ENCODE measurements around the gene BATF. TPM values are rescaled to one million over a fixed set of nuclear protein-coding genes. Genes with fewer than 3 reads are reported as not detected.

Gene BATF
- total and polyA plus RNA-seq, 2 donors from 2014 or later = 1.6 to 3.7 TPM

DNA sequence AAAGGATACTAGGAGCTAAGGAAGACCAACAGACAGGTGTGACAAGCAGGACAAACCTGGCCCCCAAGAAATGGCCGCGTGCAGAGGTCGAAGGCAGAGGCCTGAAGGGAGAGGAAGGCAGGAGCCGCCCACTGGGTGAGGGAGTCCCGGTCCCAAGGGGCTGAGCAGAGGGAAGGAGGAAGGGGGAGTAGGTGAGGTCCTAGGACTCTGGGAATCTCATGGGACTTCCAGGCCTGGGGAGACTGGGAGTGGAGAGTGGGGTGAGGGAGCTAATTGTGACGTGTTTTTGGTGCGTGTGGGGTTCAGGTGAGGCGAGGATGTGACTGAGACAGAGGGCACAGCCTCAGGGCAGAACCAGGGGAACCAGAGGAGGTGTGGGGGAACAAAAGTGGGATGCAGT, 44.5 kb downstream of the BATF start:
- Histone ChIP-seq H3K4me3 (ENCODE audit: low read length in 3 of 3) (no peak overlapping the region), H3K36me3 (ENCODE audit: control insufficient read depth in 2 of 3, insufficient read depth in 3 of 3, low read length in 3 of 3) (no peaks in the 10 kb centered on the region), H3K9ac (ENCODE audit: low read length in 3 of 3) (no peak overlapping the region), H3K27me3 (ENCODE audit: control insufficient read depth, insufficient read depth, low read length) (no peaks in the 10 kb centered on the region), H3K9me3 (ENCODE audit: control insufficient read depth in 2 of 3, insufficient read depth in 1 of 3, low read length in 3 of 3) (no peaks in the 10 kb centered on the region), H3K4me1 (ENCODE audit: control insufficient read depth in 2 of 3, insufficient read depth in 2 of 3, low read depth in 1 of 3, low read length in 3 of 3) (peaks cover 0 to 2% (median 0%) of the 10 kb centered on the region in 3 donors), H3K27ac (ENCODE audit: low read depth in 2 of 2, low read length in 2 of 2) (no peak overlapping the region)
- TF ChIP-seq, protein P1, sequence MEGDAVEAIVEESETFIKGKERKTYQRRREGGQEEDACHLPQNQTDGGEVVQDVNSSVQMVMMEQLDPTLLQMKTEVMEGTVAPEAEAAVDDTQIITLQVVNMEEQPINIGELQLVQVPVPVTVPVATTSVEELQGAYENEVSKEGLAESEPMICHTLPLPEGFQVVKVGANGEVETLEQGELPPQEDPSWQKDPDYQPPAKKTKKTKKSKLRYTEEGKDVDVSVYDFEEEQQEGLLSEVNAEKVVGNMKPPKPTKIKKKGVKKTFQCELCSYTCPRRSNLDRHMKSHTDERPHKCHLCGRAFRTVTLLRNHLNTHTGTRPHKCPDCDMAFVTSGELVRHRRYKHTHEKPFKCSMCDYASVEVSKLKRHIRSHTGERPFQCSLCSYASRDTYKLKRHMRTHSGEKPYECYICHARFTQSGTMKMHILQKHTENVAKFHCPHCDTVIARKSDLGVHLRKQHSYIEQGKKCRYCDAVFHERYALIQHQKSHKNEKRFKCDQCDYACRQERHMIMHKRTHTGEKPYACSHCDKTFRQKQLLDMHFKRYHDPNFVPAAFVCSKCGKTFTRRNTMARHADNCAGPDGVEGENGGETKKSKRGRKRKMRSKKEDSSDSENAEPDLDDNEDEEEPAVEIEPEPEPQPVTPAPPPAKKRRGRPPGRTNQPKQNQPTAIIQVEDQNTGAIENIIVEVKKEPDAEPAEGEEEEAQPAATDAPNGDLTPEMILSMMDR (IDR thresholded peaks at IDR 0.05; ENCODE audit: borderline replicate concordance, extremely low read depth, insufficient read depth) = no peak
- FAIRE-seq (no peak), DNase-seq (no peak)
- intact Hi-C loops (cut with DNase I) = no loop called here

DNA sequence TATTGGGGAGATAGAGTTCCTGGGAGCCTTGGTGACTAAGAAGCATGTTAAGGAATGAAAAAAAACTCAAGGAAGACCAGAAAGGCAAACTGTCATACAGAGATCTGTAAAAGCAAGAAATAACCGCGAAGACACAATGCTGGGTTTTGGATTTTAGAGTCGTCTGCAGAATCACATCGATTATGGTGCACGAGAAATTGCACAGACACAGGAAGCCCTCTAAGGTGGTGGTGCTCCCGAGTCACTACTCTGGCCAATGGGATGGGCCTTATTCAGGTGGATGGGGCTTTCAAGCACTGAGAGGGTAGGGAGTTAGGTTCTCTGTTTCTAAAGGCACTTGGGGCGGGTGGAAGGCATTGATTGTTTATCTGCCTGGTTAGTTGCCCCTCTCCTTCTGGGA, 45.9 kb downstream of the BATF start:
- intact Hi-C loops (cut with DNase I) = no loop called here
- FAIRE-seq = no peak
- Histone ChIP-seq H3K4me3 (ENCODE audit: low read length in 3 of 3) (no peak overlapping the region), H3K9ac (ENCODE audit: low read length in 3 of 3) (no peak overlapping the region), H3K36me3 (ENCODE audit: control insufficient read depth in 2 of 3, insufficient read depth in 3 of 3, low read length in 3 of 3) (no peaks in the 10 kb centered on the region), H3K27ac (ENCODE audit: low read depth in 2 of 2, low read length in 2 of 2) (no peak overlapping the region), H3K9me3 (ENCODE audit: control insufficient read depth in 2 of 3, insufficient read depth in 1 of 3, low read length in 3 of 3) (no peaks in the 10 kb centered on the region), H3K27me3 (ENCODE audit: control insufficient read depth, insufficient read depth, low read length) (no peaks in the 10 kb centered on the region), H3K4me1 (ENCODE audit: control insufficient read depth in 2 of 3, insufficient read depth in 2 of 3, low read depth in 1 of 3, low read length in 3 of 3) (peaks cover 0 to 2% (median 0%) of the 10 kb centered on the region in 3 donors)
- TF ChIP-seq, protein P1 (IDR thresholded peaks at IDR 0.05; ENCODE audit: borderline replicate concordance, extremely low read depth, insufficient read depth) = no peak
- DNase-seq = no peak

DNA sequence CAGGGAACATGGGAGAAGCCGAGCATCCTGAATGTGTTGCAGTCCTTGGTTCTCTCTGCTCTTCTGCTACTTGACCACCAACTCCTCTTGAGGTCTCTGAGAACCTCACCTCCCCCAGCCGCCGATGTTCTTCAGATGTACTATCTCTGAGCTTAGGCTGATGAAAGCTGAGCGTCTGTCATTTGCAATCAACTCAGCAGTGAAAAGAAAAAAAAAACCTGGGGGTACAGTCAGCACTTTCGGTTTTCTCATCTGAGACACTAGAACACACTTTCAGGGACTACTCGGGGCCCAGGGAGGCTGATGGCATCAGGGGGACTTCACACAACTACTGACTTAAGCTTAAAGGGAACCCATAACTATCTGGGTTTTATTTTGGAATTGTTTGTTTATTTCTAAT, 46.5 kb downstream of the BATF start:
- no peak overlapping the region for H3K9ac ChIP-seq (ENCODE audit: low read length in 3 of 3)
- no peak overlapping the region for H3K4me3 ChIP-seq (ENCODE audit: low read length in 3 of 3)
- no peaks in the 10 kb centered on the region for H3K36me3 ChIP-seq (ENCODE audit: control insufficient read depth in 2 of 3, insufficient read depth in 3 of 3, low read length in 3 of 3)
- H3K27ac ChIP-seq (ENCODE audit: low read depth in 2 of 2, low read length in 2 of 2) = no peak overlapping the region
- no peaks in the 10 kb centered on the region for H3K9me3 ChIP-seq (ENCODE audit: control insufficient read depth in 2 of 3, insufficient read depth in 1 of 3, low read length in 3 of 3)
- intact Hi-C loops (cut with DNase I) = no loop called here
- no peak for DNase-seq
- H3K27me3 ChIP-seq (ENCODE audit: control insufficient read depth, insufficient read depth, low read length) = no peaks in the 10 kb centered on the region
- TF ChIP-seq, protein P1 (IDR thresholded peaks at IDR 0.05; ENCODE audit: borderline replicate concordance, extremely low read depth, insufficient read depth) = no peak
- peaks cover 0 to 2% (median 0%) of the 10 kb centered on the region in 3 donors for H3K4me1 ChIP-seq (ENCODE audit: control insufficient read depth in 2 of 3, insufficient read depth in 2 of 3, low read depth in 1 of 3, low read length in 3 of 3)
- no peak for FAIRE-seq

DNA sequence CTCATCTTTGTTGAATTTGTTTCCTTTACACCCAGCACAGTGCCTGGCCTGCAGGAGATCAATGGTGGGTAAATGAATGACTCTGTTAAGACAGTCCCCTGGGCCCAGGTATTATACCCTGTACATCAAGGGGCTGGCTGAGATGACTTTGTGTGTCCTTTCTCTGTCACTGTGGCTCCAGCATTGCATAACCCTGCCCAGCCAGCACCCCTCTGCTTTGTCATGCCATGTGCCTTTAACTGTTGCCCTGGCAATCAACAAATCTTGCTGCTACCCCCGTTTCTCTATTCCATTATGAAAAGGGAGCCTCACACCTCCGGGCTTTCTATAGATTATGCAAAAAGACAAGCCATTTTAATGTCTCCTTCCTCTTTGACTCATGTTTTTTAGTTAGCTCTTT, 48.5 kb downstream of the BATF start:
- Histone ChIP-seq H3K9ac (ENCODE audit: low read length in 3 of 3) (no peak overlapping the region), H3K4me3 (ENCODE audit: low read length in 3 of 3) (no peak overlapping the region), H3K27ac (ENCODE audit: low read depth in 2 of 2, low read length in 2 of 2) (no peak overlapping the region), H3K9me3 (ENCODE audit: control insufficient read depth in 2 of 3, insufficient read depth in 1 of 3, low read length in 3 of 3) (no peaks in the 10 kb centered on the region), H3K27me3 (ENCODE audit: control insufficient read depth, insufficient read depth, low read length) (no peaks in the 10 kb centered on the region), H3K4me1 (ENCODE audit: control insufficient read depth in 2 of 3, insufficient read depth in 2 of 3, low read depth in 1 of 3, low read length in 3 of 3) (peaks cover 0 to 2% (median 0%) of the 10 kb centered on the region in 3 donors), H3K36me3 (ENCODE audit: control insufficient read depth in 2 of 3, insufficient read depth in 3 of 3, low read length in 3 of 3) (no peaks in the 10 kb centered on the region)
- no peak for DNase-seq
- intact Hi-C loops (cut with DNase I) = no loop called here
- FAIRE-seq = no peak
- TF ChIP-seq, protein P1 (IDR thresholded peaks at IDR 0.05; ENCODE audit: borderline replicate concordance, extremely low read depth, insufficient read depth) = no peak

Measured in kidney (tissue), 14 donors.